22Rv1 (cell line): Measurements from ENCODE around the gene NHERF2.

ENCODE experiments used
- ZFX ChIP-seq: fragments of 450-650 bp; IDR thresholded peaks from 2 replicates; pipeline ENCODE4 v1.6.1; 2017; ENCODE audit warnings: antibody characterized with exemption, borderline replicate concordance
- TF ChIP-seq, protein P1 (sequence below): fragments of 450-650 bp; IDR thresholded peaks from 2 replicates; pipeline ENCODE4 v1.5.1; 2017; ENCODE audit warnings: mild to moderate bottlenecking

DNA sequence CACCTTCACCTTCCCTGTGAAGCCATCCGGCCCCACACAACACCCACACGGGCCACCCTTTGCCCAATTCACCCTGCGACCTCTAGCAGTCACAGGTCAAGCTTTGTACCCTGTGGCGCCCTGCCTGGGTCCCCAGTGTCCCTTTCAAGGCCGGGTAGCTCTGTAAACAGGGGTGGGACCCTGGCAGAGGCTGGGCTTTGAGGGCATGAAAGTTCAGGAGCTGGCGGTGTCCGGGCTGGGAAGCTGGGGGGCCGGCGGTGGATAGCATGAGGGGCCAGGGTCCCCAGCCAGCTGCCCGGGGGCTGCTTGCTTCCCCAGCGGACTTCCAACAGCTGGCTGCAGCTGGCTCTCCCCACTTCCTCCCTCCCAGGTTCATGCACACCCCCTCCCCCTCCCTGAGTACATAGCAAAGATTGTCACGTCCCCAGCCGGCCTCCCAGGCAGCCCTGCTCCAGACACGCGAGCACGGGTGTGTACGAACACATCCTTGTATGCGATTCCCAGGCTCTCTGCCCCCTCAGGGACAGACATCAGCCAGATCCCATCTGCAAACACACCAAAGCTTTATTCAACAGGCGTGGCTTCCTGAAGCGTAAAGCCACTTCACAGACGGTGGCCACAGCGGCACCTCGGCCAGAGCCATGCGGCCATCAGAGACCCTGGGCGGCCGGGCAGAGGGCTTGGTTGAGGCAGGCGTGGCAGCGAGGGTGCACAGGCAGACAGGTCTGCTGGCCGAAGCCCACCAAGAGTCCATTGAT is 12.8 kb downstream of the NHERF2 start:
- TF ChIP-seq, protein P1, sequence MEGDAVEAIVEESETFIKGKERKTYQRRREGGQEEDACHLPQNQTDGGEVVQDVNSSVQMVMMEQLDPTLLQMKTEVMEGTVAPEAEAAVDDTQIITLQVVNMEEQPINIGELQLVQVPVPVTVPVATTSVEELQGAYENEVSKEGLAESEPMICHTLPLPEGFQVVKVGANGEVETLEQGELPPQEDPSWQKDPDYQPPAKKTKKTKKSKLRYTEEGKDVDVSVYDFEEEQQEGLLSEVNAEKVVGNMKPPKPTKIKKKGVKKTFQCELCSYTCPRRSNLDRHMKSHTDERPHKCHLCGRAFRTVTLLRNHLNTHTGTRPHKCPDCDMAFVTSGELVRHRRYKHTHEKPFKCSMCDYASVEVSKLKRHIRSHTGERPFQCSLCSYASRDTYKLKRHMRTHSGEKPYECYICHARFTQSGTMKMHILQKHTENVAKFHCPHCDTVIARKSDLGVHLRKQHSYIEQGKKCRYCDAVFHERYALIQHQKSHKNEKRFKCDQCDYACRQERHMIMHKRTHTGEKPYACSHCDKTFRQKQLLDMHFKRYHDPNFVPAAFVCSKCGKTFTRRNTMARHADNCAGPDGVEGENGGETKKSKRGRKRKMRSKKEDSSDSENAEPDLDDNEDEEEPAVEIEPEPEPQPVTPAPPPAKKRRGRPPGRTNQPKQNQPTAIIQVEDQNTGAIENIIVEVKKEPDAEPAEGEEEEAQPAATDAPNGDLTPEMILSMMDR: no peak
- no peak for TF ChIP-seq ZFX
